H1 (cell line): ENCODE data around the gene PLCL1.

Experiments used
- EP300 ChIP-seq, 2 experiments: IDR thresholded peaks; 1 replicate in 1 of 2; 2 replicates in 1 of 2; pipeline ENCODE4 v1.6.1; 2011 to 2012; ENCODE audit warnings: low read depth in 2 of 2, low read length in 2 of 2, mild to moderate bottlenecking in 2 of 2, borderline replicate concordance in 1 of 2, inconsistent platforms in 1 of 2, moderate library complexity in 1 of 2
- EZH2 ChIP-seq: fragments of 200-600 bp; sonication (generic); IDR thresholded peaks from 2 replicates; pipeline ENCODE4 v1.7.1; 2012; ENCODE audit warnings: low read depth, mild to moderate bottlenecking, moderate library complexity, low read length, inconsistent platforms; ENCODE audit not compliant: severe bottlenecking
- GABPA ChIP-seq: IDR thresholded peaks from 2 replicates; pipeline ENCODE4 v1.6.1; 2011; ENCODE audit warnings: mild to moderate bottlenecking, low read length, moderate library complexity, borderline replicate concordance; ENCODE audit not compliant: insufficient read depth
- POLR2AphosphoS5 ChIP-seq: IDR thresholded peaks from 2 replicates; pipeline ENCODE4 v1.6.1; 2011; ENCODE audit warnings: low read depth, low read length
- RBBP5 ChIP-seq: IDR thresholded peaks from 2 replicates; pipeline ENCODE4 v1.7.1; 2012; ENCODE audit warnings: low read depth, mild to moderate bottlenecking, inconsistent platforms, low read length, moderate library complexity, borderline replicate concordance
- RXRA ChIP-seq: IDR thresholded peaks from 2 replicates; pipeline ENCODE4 v1.6.1; 2011; ENCODE audit warnings: low read depth, mild to moderate bottlenecking, low read length, moderate library complexity; ENCODE audit not compliant: insufficient read depth
- SIN3A ChIP-seq, 2 experiments: IDR thresholded peaks in 1 of 2; conservative IDR thresholded peaks in 1 of 2; 2 replicates each; pipeline ENCODE4 v1.6.1; 2011 to 2012; ENCODE audit warnings: low read length in 2 of 2, improper control_type of control experiment in 1 of 2, low read depth in 1 of 2, mild to moderate bottlenecking in 1 of 2
- TEAD4 ChIP-seq: IDR thresholded peaks from 2 replicates; pipeline ENCODE4 v1.6.1; 2012; ENCODE audit warnings: low read depth, low read length, inconsistent platforms, mixed read lengths
- TF ChIP-seq, protein P1 (sequence below), 3 experiments: IDR thresholded peaks; 1 replicate in 2 of 3; 2 replicates in 1 of 3; pipeline versions ENCODE4 v1.5.1 to v1.6.1; 2011; ENCODE audit warnings: low read length in 3 of 3, mild to moderate bottlenecking in 3 of 3, inconsistent platforms in 2 of 3, low read depth in 1 of 3, moderate library complexity in 1 of 3; ENCODE audit not compliant: insufficient read depth in 1 of 3; ENCODE audit errors: control extremely low read depth in 1 of 3
- TF ChIP-seq, protein P2 (sequence below): IDR thresholded peaks from 2 replicates; pipeline ENCODE4 v1.6.1; 2012; ENCODE audit warnings: inconsistent platforms
- TF ChIP-seq, protein P3 (sequence below): IDR thresholded peaks from 2 replicates; pipeline ENCODE4 v1.6.1; 2012; ENCODE audit warnings: inconsistent platforms

DNA sequence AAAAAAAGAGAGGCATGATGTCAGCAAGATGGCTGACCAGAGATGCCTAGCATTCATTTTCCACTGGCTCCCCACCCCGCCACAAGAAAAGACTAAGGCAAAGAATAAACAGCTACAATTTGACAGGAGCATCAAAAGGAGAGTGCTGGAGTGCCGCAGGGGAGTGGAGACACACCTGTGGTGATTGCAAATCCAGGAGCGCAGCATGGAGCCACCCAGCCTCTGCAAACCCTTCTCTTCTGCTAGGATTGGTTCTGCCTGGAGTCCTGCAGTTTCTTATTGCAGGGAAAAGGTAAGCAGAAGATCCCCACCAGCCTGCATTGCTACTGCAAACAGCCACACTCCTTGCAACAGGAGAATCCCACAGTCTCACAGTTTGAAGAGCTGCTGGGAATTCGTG is 45.4 kb upstream of the PLCL1 start:
- TF ChIP-seq, protein P1, sequence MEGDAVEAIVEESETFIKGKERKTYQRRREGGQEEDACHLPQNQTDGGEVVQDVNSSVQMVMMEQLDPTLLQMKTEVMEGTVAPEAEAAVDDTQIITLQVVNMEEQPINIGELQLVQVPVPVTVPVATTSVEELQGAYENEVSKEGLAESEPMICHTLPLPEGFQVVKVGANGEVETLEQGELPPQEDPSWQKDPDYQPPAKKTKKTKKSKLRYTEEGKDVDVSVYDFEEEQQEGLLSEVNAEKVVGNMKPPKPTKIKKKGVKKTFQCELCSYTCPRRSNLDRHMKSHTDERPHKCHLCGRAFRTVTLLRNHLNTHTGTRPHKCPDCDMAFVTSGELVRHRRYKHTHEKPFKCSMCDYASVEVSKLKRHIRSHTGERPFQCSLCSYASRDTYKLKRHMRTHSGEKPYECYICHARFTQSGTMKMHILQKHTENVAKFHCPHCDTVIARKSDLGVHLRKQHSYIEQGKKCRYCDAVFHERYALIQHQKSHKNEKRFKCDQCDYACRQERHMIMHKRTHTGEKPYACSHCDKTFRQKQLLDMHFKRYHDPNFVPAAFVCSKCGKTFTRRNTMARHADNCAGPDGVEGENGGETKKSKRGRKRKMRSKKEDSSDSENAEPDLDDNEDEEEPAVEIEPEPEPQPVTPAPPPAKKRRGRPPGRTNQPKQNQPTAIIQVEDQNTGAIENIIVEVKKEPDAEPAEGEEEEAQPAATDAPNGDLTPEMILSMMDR (IDR thresholded peaks at IDR 0.05; ENCODE audit: control extremely low read depth in 1 of 3, insufficient read depth in 1 of 3, low read depth in 1 of 3, low read length in 3 of 3): no peak
- no peak for TF ChIP-seq SIN3A (conservative IDR thresholded peaks at IDR 0.05 in 1 of 2, IDR thresholded peaks at IDR 0.05 in 1 of 2; ENCODE audit: low read depth in 1 of 2, low read length in 2 of 2)
- TF ChIP-seq EZH2: no peak
- no peak for TF ChIP-seq POLR2AphosphoS5
- TF ChIP-seq EP300 (IDR thresholded peaks at IDR 0.05; ENCODE audit: borderline replicate concordance in 1 of 2, low read depth in 2 of 2, low read length in 2 of 2): no peak
- TF ChIP-seq, protein P2, sequence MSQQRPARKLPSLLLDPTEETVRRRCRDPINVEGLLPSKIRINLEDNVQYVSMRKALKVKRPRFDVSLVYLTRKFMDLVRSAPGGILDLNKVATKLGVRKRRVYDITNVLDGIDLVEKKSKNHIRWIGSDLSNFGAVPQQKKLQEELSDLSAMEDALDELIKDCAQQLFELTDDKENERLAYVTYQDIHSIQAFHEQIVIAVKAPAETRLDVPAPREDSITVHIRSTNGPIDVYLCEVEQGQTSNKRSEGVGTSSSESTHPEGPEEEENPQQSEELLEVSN: no peak
- TF ChIP-seq, protein P3, sequence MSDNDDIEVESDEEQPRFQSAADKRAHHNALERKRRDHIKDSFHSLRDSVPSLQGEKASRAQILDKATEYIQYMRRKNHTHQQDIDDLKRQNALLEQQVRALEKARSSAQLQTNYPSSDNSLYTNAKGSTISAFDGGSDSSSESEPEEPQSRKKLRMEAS: no peak
- TF ChIP-seq RXRA: no peak
- no peak for TF ChIP-seq TEAD4
- no peak for TF ChIP-seq RBBP5
- no peak for TF ChIP-seq GABPA
